Thyroid gland (tissue), 4 donors: Measurements from ENCODE around the gene ASB4.

Experiments
- POLR2A ChIP-seq, 2 donors: fragments of 450-650 bp; IDR thresholded peaks; one replicate each; pipeline ENCODE4 v1.6.1; 2017; ENCODE audit warnings: antibody characterized with exemption in 2 of 2, mild to moderate bottlenecking in 2 of 2, moderate library complexity in 1 of 2
- TF ChIP-seq, protein P1 (sequence below), 6 experiments: fragments of 200-600 bp in 3 of 6; fragments of 450-650 bp in 3 of 6; sonication (generic) in 3 of 6; IDR thresholded peaks; one replicate each; pipeline ENCODE4 v1.5.1; 2016 to 2019; ENCODE audit warnings: antibody characterized with exemption in 6 of 6, mild to moderate bottlenecking in 2 of 6, inconsistent platforms in 1 of 6, moderate library complexity in 1 of 6

DNA sequence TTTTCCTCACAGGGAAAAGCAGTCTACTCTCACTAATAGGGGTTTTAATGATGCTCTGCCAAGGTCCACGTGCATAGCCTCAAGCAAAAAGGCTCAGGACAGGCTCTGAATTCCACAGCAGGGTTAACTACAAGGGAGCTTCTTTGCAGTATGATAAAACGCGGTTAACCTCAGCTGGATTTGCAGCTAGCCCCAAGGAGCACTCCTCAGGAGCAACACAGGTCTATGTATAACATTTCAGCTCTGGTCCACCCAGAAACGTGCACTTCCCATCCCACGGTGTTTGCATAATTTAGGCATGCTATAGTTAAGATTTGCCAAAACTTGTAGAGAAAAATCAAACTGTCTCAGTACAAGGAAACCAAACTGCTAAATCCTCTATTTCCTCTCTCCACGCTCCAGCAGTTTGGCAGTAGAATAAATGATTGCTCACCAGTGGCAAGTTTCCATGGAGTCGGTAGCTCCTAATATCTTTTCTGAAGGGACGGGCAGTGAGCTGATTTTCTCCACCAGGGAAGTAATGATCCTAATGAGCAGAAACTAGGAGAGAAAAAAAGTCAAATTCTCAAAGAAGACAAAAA is 13.1 kb upstream of the ASB4 start:
- TF ChIP-seq POLR2A (IDR thresholded peaks at IDR 0.05): no peak
- TF ChIP-seq, protein P1, sequence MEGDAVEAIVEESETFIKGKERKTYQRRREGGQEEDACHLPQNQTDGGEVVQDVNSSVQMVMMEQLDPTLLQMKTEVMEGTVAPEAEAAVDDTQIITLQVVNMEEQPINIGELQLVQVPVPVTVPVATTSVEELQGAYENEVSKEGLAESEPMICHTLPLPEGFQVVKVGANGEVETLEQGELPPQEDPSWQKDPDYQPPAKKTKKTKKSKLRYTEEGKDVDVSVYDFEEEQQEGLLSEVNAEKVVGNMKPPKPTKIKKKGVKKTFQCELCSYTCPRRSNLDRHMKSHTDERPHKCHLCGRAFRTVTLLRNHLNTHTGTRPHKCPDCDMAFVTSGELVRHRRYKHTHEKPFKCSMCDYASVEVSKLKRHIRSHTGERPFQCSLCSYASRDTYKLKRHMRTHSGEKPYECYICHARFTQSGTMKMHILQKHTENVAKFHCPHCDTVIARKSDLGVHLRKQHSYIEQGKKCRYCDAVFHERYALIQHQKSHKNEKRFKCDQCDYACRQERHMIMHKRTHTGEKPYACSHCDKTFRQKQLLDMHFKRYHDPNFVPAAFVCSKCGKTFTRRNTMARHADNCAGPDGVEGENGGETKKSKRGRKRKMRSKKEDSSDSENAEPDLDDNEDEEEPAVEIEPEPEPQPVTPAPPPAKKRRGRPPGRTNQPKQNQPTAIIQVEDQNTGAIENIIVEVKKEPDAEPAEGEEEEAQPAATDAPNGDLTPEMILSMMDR (IDR thresholded peaks at IDR 0.05): no peak
